Psoas muscle (tissue), 8 donors: ENCODE data around the gene ETV1. TPM values are rescaled to one million over a fixed set of nuclear protein-coding genes. Genes with fewer than 3 reads are reported as not detected.

Source experiments
- ATAC-seq, 4 donors: fragments of 200-7000 bp; cut with Tn5 transposase; one replicate each; pipeline ENCODE4 v1.9.1; 2020; ENCODE audit warnings: moderate library complexity in 3 of 4, mild to moderate bottlenecking in 2 of 4
- DNase-seq, 2 donors: peaks; one replicate each; pipeline ENCODE4 v3.0.0-alpha.2; 2020
- H3K27ac ChIP-seq: fragments of 200-600 bp; one replicate; pipeline ENCODE4 v1.8.0; 2022
- H3K27me3 ChIP-seq, 3 donors: fragments of 200-600 bp in 1 of 3; one replicate each; pipeline versions ENCODE4 v1.6.1 to v1.8.0; 2013 to 2022; ENCODE audit warnings: low read length in 2 of 3, mild to moderate bottlenecking in 2 of 3, moderate library complexity in 1 of 3; ENCODE audit not compliant: insufficient read depth in 3 of 3
- H3K36me3 ChIP-seq, 2 donors: fragments of 200-600 bp in 1 of 2; one replicate each; pipeline versions ENCODE4 v1.6.1 to v1.8.0; 2013 to 2022; ENCODE audit warnings: low read depth in 1 of 2, mild to moderate bottlenecking in 1 of 2, moderate library complexity in 1 of 2; ENCODE audit not compliant: insufficient read depth in 1 of 2
- H3K4me1 ChIP-seq: fragments of 200-600 bp; one replicate; pipeline ENCODE4 v1.8.0; 2022
- H3K4me3 ChIP-seq: fragments of 200-600 bp; one replicate; pipeline ENCODE4 v1.8.0; 2022; ENCODE audit warnings: mild to moderate bottlenecking
- H3K9me3 ChIP-seq: fragments of 200-600 bp; one replicate; pipeline ENCODE4 v1.8.0; 2022
- CTCF ChIP-seq: fragments of 200-600 bp; IDR thresholded peaks from one replicate; pipeline ENCODE4 v1.8.0; 2022; ENCODE audit warnings: antibody characterized with exemption
- WGBS, 3 donors: extraction: QIAGEN DNeasy Blood & Tissue Kit; methylation state at CpG; one replicate each; pipeline versions ENCODE4 v1.1.6 to v1.1.7; 2013; 5-methylcytosine and 5-hydroxymethylcytosine counted together
- intact Hi-C, 2 donors: fragments of 100-400 bp; cut with DNase I; formaldehyde crosslinking; loops; one replicate each; pipeline versions ENCODE4 v1.11.0 to v1.14.2; 2022
- polyA plus RNA-seq, 3 donors: library from polyadenylated mRNA; stranded (reverse); fragments of 200-250 nt; gene quantifications; one replicate each; pipeline ENCODE4 v1.2.3, GENCODE V29; 2013
- total RNA-seq, 4 donors: library from RNA; stranded (reverse); fragmentation: NEBNext Ultra II Directional in 2 of 4; extraction: Animal tissue kit (Norgen Biotek cat#: 25700) in 2 of 4; gene quantifications; one replicate each; pipeline versions ENCODE4 v1.2.1 to v1.2.4, GENCODE V29; 2021 to 2023
- donor health status: healthy with polysubstance abuse.
- donor health status: DM: no; HTN: no; CAD: no; lungs with moderate emphysema.
- donor health status: Bipolar disorder and iron deficiency.
- donor health status: healthy.
- donor health status: DM: yes; HTN: yes; CAD: no.
- donor health status: DM: no; HTN: no; CAD: no.
- donor health status: DM: no; HTN: no; CAD: no.
- donor health status: DM: yes; HTN: yes; CAD: no.

Gene ETV1
- total and polyA plus RNA-seq, 7 donors: 0.20 to 3.8 (median 0.95) TPM

- peaks cover 0 to 14% (median 0%) of the 10 kb centered on the region in 3 donors for H3K27me3 ChIP-seq
- no peak for TF ChIP-seq CTCF
- peak overlapping the region; percentile 75 for H3K27ac ChIP-seq
- DNase-seq (no peak), ATAC-seq (no peak)
- H3K4me1 ChIP-seq: peaks cover 6% of the 10 kb centered on the region
- WGBS, 3 donors: 0 to 1% (median 1%) methylated on average over 13 of the region's 13 CpGs
- H3K36me3 ChIP-seq: no peaks in the 10 kb centered on the region
- peak overlapping the region; percentile 70 for H3K4me3 ChIP-seq
- intact Hi-C loops: no loop called here
- no peaks in the 10 kb centered on the region for H3K9me3 ChIP-seq
Measured at GRCh38 chr7:13989949-13990305, 461 bp upstream of the ETV1 start.

GRCh38 chr7:13988731-13989125, 738 bp downstream of the ETV1 start:
- intact Hi-C loops: no loop called here
- WGBS, 3 donors: 3 to 10% (median 4%) methylated on average over 5 of the region's 5 CpGs
- no peaks in the 10 kb centered on the region for H3K36me3 ChIP-seq
- TF ChIP-seq CTCF: no peak
- peaks cover 6% of the 10 kb centered on the region for H3K4me1 ChIP-seq
- no peaks in the 10 kb centered on the region for H3K9me3 ChIP-seq
- peaks cover 0 to 14% (median 0%) of the 10 kb centered on the region in 3 donors for H3K27me3 ChIP-seq
- ATAC-seq (no peak), DNase-seq (no peak)
- H3K4me3 ChIP-seq: peak overlapping the region; percentile 70
- H3K27ac ChIP-seq: peak overlapping the region; percentile 75

- no peak overlapping the region for H3K27ac ChIP-seq
- H3K4me1 ChIP-seq: peaks cover 6% of the 10 kb centered on the region
- no peaks in the 10 kb centered on the region for H3K36me3 ChIP-seq
- 21 to 31% (median 26%) methylated on average over 8 of the region's 8 CpGs for WGBS, 3 donors
- peaks cover 0 to 14% (median 0%) of the 10 kb centered on the region in 3 donors for H3K27me3 ChIP-seq
- no peak overlapping the region for H3K4me3 ChIP-seq
- intact Hi-C loops: no loop called here
- no peak for ATAC-seq
- no peaks in the 10 kb centered on the region for H3K9me3 ChIP-seq
- no peak for DNase-seq
- no peak for TF ChIP-seq CTCF
Measured at GRCh38 chr7:13988065-13988464, 1.4 kb downstream of the ETV1 start.

GRCh38 chr7:13987395-13987794, 2.1 kb downstream of the ETV1 start:
- no peaks in the 10 kb centered on the region for H3K36me3 ChIP-seq
- H3K4me1 ChIP-seq: peaks cover 6% of the 10 kb centered on the region
- DNase-seq (no peak), ATAC-seq (no peak)
- H3K9me3 ChIP-seq: no peaks in the 10 kb centered on the region
- H3K27me3 ChIP-seq: peaks cover 0 to 14% (median 0%) of the 10 kb centered on the region in 3 donors
- TF ChIP-seq CTCF: no peak
- 48 to 67% (median 57%) methylated on average over 1 of the region's 1 CpG for WGBS, 3 donors
- H3K4me3 ChIP-seq: no peak overlapping the region
- intact Hi-C loops: no loop called here
- H3K27ac ChIP-seq: no peak overlapping the region

GRCh38 chr7:13986208-13986607, 3.3 kb downstream of the ETV1 start:
- H3K27ac ChIP-seq: no peak overlapping the region
- TF ChIP-seq CTCF: no peak
- no peaks in the 10 kb centered on the region for H3K36me3 ChIP-seq
- intact Hi-C loops: no loop called here
- DNase-seq: no peak
- peaks cover 0 to 14% (median 0%) of the 10 kb centered on the region in 3 donors for H3K27me3 ChIP-seq
- ATAC-seq: no peak
- no peak overlapping the region for H3K4me3 ChIP-seq
- 77 to 86% (median 81%) methylated on average over 2 of the region's 2 CpGs for WGBS, 3 donors
- no peaks in the 10 kb centered on the region for H3K9me3 ChIP-seq
- no peaks in the 10 kb centered on the region for H3K4me1 ChIP-seq
